NCI-H1048 (cell line): Measurements from ENCODE around the gene ZNF516.

Experiments
- DNase-seq: peaks from one replicate; lab custom pipeline; 2025; lab: John Stamatoyannopoulos, UW

ZNF516 gene

DNA sequence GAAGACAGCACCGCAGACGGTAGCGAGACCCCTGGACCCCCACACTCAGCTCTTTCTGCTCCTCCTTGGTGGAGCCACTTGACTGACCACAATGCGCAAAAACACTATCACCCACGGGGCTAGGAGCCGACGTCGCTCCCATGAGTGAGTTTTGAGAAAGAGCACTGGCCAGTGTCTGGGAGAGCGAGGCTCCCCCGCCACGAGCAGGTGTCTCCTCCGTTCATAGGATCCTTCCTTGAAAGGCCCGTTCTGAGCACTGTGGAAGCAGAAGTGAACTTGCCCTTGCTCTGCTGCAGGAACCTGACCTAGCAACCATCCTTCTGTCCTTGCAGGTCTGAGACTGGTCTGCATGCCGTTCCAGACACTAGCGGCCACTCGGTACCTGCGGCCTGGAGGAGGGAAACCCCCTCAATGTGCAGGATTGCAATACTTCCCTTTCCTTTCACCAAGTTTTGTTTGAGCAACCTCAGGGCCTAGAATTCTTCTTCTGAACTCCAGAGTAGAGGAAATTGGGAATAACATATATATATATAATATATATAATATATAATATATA lies 12.9 kb upstream of the ZNF516 start:
- DNase-seq = no peak

DNA sequence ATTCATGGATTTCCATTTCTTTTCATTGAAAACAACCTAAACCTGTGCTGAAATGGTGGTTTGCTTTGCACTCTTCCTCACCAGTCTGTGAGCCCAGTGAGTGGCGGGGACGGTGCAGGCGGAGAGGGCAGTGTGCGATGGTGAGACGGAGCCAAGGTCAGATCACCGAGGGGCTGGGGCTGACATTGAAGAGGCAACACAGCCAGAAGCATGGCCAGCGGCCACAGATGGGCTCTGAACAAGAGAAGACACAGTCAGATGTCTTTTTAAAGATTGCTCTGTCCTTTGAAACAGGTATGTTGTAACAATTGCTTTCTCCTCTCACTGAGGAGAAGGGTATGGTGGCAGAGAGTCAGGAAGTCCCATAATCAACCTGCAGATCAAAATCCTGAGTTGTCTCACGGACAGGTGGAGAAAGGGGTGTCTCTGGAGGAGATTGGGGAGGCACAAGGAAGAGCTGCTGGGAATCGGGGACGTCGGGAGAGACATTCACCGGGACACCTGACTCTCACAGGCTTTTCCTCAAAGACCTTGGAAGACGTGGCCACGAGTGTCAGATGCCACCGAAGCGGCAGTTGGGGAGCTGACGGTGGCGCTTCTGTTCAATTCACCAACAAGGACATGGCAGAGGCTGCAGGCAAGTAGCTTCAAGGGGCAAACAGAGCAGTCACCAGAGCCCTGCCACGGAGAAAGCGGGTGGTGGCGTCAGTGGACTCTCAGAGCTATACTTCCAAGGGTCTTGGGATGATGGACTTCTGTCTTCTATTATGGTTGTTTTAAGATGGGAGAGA lies 12.1 kb upstream of the ZNF516 start:
- DNase-seq = no peak

DNA sequence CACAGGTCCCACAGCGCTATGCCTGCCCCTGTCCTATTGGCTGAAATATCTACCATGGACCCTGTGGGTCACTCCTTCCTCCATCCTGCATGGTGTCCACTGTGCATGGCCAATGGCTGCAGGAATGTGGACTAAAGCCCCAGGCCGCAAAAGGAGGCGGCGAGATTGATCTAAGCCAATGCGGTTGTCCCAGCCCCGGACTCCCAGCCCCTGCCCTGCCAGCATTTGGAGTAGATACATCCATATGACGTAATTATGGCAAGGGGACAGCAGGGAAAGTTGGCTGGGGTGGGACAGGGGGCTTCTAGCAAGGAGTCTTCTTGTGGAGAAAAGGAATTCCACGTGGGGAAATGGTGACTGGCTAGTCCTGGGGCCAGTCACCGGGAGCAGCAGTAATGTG lies 11.4 kb upstream of the ZNF516 start:
- no peak for DNase-seq

DNA sequence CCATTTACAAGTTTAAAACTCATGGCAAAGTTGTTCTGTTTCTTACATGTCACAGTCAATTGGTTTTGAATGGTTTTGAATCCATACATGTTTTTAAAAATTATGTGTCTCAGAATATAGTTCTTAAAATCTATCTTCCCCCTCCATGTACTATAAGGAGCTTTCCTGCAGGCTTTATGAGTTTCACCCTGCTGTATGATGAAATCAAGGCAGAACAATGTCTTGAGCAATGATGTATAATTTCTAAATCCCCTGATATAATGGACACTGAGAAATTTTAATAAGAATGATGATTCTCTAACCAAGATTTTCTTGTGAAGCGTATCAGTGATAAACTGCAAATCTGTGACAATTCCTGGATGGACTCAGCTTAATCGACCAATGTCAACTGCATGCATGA lies 10.6 kb upstream of the ZNF516 start:
- no peak for DNase-seq

DNA sequence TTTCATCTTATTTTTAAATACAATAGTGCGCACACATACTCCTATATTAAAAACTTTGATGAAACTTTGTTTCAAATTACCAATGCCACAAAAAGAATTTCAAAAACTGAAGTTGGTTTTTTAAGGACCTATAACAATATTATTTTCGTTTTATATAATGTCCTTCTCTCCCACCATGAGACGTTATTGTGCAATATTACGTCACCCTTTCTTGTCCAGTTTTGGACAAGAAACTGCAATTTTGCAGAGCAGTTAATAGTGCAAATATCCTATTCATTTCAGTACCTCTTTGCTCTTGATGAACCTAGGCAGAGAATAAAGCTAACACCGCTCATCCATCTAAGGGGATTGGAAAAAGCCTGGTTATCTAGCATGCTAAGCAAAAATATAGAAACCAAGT lies 9.7 kb upstream of the ZNF516 start:
- DNase-seq = no peak

DNA sequence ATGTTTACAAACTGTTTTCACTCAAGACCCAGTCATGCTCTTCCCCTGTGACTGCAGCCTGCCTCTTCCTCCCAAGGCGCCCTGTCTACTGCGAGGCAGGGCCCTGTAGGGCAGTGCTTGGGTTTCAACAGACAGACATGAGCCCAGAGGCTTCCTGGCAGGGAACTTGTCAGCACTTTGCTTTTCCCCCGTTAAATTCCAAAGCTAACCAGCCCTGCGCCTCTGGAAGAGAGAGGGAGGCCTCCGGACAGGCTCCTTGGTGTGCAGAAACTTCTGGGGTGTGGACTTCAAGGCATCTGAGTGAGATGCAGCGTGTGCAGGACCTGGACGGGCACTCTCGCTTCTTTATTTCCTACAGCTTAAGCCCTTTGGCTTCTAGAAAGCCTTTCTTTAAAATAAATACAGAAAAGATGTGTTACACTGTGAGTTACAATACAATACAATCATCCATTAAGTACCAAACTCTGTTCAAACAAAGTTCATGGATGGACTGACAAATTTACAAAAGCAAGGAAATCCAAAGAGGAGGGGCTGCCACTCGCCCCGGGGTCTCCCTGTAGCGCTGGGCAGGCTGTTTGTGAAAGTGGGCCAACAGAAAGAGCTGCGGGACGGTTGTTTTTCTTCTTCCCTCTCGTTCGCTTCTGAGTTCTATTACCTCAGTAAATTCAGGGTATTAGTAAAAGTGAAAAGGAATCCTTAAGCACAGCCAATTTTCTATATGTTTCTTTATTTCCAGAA lies 8.8 kb upstream of the ZNF516 start:
- DNase-seq = no peak

DNA sequence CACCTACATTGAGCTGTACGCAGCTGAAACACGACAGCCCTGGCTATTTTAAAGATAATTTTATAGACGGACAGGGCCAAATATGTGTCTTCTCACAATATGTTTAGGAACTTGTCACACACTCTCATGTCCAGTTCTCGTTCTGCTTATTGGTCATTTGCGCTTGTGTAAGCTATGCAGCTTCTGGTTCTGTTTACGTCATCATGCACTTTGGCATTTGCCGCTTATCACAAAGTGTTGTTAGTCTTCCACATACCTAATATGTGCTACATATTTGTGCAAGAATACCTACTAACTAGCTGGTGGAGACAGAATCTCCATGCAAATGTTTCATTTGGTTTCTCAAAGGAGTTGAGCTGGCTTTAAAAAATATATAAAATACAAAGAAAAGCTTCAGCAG lies 7.5 kb upstream of the ZNF516 start:
- no peak for DNase-seq

DNA sequence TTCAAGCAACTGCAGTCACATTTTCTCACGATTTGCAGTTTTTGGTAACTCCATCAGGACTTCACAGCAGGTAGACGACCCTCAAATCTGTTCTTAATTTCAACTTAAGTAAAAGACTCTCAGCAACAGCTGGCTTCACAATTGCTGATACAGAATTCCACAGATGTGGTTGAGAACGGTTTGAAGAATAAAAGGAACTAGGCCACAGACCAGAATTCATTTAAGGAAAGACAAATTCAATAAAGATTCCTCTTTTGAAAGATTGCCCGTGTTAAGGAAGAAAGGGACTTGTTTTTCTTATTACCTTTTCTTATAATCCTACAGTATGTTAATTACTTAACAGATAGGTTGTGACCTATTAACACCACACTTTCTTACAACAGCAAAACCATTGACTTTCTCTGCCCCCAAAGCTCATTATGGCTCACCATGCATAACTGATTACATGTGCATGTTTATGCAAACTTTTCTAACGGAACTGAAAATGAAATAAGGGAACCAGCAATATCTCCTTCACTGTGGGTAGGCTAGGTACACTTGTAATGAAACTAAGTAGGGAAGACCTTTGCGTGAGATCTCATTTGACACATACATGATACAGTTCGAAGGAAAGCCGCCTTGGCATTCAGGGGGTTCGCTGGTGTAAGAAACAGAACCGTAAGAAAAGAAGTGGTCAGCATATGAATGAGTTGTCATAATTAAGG lies 4.7 kb upstream of the ZNF516 start:
- no peak for DNase-seq

DNA sequence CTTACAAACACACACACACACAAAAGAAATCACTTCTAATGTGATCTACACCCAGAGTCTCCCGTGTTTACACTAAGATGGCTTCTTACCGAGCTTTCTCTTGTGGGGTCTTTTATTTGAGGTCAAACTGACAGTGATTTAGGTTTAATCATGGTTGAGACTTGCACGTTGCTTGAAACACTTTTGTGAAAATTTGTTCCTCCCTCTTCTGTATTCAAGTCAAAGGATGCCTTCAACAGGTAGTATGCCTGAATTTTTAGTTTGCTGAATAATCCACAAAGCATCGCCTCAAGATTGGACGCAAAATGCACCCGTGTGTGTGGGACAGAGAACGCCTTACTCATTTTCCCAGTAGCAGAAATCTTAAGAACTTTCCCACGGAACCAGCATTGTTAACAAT lies 4.0 kb upstream of the ZNF516 start:
- DNase-seq = no peak

DNA sequence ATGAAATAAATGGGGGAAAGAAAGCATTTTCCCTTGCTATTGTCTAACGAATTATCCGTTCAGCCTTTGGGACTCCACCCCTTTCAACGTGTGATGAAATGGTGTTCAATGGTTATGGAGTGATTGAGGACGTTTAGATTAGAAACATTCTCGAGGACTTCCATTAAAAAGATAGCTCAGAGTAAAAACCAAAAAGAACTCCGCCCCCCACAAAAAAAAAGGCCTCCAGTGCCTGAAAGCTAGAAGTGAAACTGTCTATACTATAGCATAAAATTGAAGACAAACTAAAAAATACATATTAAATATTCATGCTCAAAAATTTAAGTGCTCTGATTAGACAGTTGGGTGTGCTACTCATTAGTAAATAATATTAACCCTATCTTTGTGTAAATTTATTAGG lies 3.0 kb upstream of the ZNF516 start:
- DNase-seq = no peak

DNA sequence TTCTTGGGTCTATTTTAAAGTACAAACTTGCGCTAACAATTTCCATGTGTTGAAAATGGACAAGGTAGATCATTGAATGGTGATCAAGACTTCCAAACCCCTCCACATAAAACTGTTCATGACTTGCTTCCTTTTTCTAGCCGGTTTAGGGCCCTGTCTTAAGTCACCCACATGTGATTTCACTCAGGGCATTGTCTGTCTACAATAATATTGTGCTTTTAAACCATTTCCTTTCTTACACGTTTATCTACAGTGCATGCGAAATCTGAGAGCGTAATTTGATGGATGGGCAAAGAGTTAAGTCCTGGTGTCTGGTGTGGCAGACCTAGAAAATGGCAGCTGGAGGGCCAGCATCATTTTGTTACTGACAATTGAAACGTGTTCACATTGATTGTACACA lies 2.0 kb upstream of the ZNF516 start:
- no peak for DNase-seq

DNA sequence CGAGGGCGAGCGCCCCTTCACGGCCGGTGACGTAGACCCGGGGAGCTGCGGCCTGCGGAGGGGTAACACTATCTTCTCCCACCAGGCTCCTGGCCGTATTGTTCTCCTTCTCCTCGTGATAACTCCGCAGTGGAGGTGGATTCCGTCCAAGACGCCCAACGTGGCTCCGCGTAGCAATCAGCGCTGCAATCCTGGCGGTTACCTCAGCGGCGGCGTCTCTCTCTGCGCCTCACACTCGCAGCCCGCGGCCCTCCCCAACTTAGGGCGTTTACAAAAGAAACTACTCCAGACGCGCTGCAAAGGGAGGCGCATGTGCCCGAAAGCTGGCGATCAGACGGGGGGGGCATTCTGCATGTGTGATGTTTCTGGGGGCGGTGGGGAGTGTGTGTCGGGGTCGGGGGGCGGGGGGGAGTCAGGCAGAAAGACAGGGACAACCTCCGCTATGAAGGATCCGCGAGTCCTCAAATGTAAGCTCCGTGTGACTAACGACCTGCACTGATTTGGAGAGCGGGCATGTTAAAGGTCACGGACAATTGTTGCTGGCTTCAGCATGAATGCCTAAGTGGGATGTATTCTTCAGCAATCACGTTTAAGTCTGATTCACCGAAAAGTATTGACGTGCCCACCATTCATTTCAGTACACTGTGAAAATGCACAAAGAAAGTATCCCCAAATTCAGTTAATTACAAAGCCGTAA lies 1.3 kb upstream of the ZNF516 start:
- DNase-seq = no peak

DNA sequence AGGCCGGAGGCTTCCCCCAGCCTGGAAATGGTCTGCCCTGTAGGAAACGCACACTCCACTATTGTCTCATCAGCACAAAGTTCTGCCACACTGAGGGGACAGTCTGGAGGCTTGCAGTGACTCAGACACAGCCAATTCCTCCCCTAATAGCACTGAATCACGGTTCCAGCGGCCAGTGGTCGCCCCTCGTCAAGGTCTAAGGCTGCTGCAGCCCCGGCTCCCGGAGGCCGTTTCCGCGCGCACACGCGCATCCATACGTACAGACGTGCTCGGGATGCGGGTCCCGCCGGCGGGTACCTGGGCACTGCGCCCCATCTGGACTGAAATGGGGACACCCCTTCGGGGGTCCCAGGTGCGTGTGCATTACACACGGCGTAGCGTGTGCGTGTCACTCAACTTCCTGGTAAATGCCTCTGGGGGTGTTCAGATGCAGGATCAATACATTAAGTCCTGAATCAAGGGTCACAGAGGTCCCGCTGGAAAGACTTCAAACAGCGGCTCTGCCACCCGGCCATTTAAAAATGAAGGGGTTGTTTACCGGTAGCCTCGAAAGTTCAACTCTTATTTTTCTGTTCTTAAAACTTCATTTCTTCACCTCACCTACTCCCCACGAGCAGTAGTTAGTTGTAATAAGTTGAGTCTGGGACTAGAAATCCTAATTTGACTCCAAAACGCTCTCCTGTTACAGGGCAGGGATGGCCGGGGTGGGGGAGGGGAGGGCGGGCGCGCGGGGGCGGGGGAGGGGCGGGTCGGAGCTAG lies 572 bp upstream of the ZNF516 start:
- no peak for DNase-seq

DNA sequence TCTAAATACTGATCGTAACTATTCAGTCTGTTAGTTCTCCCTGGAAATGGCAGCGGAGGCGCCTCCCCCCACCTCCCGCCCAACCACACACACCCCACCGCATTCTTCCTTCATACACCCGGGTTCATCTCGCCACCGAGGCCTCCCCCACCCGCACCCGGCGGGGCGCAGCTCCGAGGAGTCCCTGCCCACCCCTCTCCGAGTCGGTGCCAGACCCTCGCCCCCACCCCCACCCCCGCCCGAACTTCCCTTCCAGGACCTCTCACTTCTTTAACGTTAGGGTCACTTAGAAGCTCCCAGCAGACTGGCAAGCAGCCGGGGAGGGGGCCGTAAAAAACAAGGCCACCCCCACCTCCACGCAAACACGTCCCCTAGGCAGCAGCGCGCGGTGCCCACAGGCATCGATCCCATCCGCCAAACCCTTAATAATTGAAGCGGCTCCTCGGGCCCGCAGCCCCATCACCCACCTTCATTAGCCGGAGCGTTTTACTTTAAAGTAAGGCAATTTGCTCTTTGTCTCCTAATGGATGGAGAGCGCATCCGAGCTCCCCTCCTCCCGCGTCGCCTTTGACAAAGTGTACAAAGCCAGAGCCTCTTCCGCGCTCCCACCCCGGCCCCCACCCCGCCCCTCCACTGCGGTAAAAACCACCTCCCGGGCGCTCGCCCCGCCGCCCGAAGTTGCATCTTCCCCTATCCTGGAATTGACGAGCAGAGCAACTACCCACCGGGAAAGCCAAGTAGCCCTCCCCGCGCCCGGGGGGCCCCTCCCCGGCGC lies 624 bp downstream of the ZNF516 start:
- no peak for DNase-seq

DNA sequence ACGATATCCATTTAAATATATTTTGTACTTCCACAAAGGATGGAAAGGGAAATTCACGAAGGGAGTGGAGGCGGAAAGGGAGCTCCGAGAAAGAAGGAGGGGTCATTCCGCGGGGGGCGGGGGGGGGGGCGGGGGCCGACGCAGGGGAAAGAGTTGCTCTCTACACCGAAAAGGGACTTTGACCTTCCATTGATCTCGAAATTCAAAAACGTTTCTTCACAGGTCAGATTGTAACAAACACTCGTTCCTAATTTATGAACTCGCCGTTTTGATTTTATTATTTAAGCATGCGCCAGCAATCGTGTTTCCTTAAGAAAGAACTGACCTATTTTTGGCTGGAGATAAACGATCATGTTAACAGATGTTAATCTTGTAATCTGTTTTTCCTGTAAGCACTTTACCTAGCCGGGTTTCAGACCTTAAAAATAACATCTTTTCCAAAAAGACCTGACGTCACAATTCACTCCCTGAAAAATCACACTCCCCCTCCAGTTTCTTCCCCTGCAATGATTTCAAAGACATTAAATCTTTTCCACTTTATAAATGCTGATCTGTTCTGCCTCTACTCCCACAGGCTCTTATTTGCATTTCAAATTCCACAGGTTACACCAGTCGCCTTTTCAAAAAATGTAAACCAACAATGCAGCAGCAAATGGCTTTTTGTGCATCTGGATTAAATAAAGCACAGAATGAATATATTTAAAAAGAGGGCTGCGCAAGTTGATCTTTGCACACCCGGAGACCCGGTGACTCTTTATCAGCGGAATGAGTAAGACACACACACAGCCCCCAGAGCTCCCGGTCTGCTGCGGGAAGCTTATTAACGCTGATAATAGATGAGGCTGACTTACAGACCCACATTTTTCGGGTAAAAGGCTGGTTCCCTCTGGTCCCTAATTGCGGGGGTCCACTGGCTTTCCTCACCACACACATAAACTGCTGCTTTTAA lies 1.6 kb downstream of the ZNF516 start:
- DNase-seq = peak; percentile 53

DNA sequence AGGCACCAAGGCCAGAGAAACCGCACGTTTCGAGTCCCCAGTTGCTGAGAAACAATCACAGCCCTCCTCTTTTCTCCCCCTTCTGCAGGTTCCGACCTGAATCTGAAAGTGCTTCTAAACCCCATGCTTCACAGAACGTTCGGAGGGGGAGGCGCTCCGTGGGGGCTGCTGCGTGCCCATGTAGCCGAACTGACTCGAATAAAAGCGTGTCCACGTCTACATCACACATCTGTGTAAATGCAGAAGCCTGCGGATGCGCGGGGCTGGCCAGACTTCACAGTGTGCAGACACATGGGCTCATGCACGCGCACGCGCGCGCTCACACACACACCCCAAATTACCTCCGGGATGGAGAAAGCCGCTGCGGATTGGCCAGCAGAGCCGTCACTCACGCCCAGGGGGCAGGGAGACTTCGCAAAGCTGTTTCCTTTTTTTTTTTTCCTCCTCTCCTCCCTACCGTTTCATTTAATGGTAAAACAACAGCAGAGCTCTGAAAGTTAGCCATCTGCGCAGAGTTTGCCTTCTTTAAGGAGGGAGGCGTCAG lies 2.3 kb downstream of the ZNF516 start:
- DNase-seq = peak; percentile 97

DNA sequence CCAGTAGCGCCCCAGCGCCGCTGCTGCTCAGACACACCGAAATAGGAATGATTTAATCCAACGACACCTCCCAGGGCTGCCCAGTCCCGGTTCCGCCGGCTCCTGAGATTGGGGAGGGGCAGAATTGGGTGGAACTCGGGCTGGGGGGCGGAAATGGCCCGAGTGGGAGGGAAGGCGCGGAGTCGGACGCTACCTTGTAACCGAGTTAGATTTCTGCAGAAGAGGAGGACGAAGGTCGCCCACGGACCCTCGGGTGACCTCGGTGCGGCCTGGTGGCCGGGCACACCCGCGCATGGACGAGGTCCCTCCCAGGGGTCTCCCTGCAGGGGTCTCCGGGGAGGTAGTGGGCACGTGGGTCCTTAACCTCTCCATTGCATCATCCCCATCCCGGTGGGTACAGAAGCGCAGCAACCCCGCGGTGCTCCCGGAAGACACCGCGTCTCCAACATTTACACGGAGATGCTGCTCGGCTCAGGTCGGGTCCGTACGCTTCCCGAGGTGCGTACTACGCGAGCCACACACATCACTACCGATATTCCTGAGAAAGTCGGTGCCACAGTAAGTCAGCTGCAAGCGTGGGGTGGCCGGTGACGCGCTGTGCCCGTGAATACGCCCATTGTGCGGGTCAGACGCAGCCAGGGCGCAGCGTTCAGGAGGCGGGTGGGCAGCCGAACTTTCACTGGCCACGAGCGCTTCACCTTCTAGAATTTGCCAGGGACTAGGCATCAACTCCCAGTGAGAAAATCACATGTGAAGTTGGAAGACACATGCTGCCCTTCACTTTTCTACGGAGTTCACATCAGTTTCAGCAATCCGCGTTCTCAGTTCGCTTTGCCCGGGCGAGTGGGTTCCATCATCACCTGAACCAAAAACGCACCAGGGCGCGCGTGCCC lies 3.0 kb downstream of the ZNF516 start:
- no peak for DNase-seq

DNA sequence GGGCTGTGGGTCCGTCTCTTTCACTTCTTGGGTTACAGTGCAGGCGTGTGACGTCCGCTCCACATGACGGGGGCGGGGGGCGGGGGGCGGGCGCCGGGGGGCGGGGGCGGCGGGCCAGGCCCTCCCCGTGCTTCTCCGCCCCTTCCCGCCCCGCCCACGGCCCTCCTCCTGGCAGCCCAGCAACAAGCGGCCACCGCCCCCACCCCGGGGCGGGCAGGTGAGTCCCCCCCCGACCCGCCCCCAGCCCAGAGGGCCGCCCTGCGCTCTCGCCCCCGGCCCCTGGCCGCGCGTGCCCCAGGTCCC lies 3.6 kb downstream of the ZNF516 start:
- no peak for DNase-seq
